Kidney (tissue), 14 donors: Measurements from ENCODE around the gene NCOA7. TPM values are rescaled to one million over a fixed set of nuclear protein-coding genes. Genes with fewer than 3 reads are reported as not detected.
"Not testable (repeated sequence)": the region's sequence is repeated elsewhere in the genome, so short reads cannot be mapped to it uniquely, and the experiment has no call there.

Experiments used
- DNase-seq, 5 donors: peaks; one replicate each; pipeline ENCODE4 v3.0.0-alpha.2; 2013 to 2020
- FAIRE-seq: peaks from 2 replicates; lab custom pipeline; 2012; peaks lifted over from hg19 to GRCh38; lab: Jason Lieb, UNC
- H3K27ac ChIP-seq, 2 donors: one replicate each; pipeline ENCODE4 v1.7.0; 2013; ENCODE audit warnings: low read depth in 2 of 2, low read length in 2 of 2, inconsistent platforms in 1 of 2
- H3K27me3 ChIP-seq: one replicate; pipeline ENCODE4 v1.7.1; 2013; ENCODE audit warnings: low read length, inconsistent platforms; ENCODE audit not compliant: control insufficient read depth, insufficient read depth
- H3K36me3 ChIP-seq, 3 donors: one replicate each; pipeline versions ENCODE4 v1.7.0 to v1.7.1; 2013; ENCODE audit warnings: low read length in 3 of 3, control low read depth in 1 of 3, inconsistent platforms in 1 of 3; ENCODE audit not compliant: insufficient read depth in 3 of 3, control insufficient read depth in 2 of 3
- H3K4me1 ChIP-seq, 3 donors: one replicate each; pipeline versions ENCODE4 v1.7.0 to v1.7.1; 2013; ENCODE audit warnings: low read length in 3 of 3, inconsistent platforms in 1 of 3, low read depth in 1 of 3; ENCODE audit not compliant: control insufficient read depth in 2 of 3, insufficient read depth in 2 of 3
- H3K4me3 ChIP-seq, 3 donors: one replicate each; pipeline versions ENCODE4 v1.7.0 to v1.8.1; 2013; ENCODE audit warnings: low read length in 3 of 3, control low read depth in 1 of 3, inconsistent platforms in 1 of 3
- H3K9ac ChIP-seq, 3 donors: one replicate each; pipeline versions ENCODE4 v1.7.0 to v1.7.1; 2013; ENCODE audit warnings: low read length in 3 of 3, control low read depth in 1 of 3, inconsistent platforms in 1 of 3
- H3K9me3 ChIP-seq, 3 donors: one replicate each; pipeline versions ENCODE4 v1.7.0 to v1.7.1; 2013; ENCODE audit warnings: low read length in 3 of 3, control low read depth in 1 of 3, inconsistent platforms in 1 of 3; ENCODE audit not compliant: control insufficient read depth in 2 of 3, insufficient read depth in 1 of 3
- CTCF ChIP-seq: IDR thresholded peaks from 3 replicates; pipeline ENCODE4 v1.5.1; 2012; ENCODE audit warnings: mild to moderate bottlenecking, moderate library complexity, borderline replicate concordance; ENCODE audit not compliant: insufficient read depth; ENCODE audit errors: extremely low read depth
- intact Hi-C: fragments of 100-400 bp; cut with DNase I; formaldehyde crosslinking; loops from one replicate; pipeline ENCODE4 v1.11.1; 2022
- polyA plus RNA-seq: library from polyadenylated mRNA; stranded (reverse); fragments of 350-450 nt; fragmentation: Illumina TruSeq; extraction: RNeasy Lipid Tissue Mini Kit (QIAGEN cat#74804); gene quantifications from one replicate; pipeline ENCODE4 v1.2.3, GENCODE V29; 2014; ENCODE audit warnings: low read depth, low replicate concordance; ENCODE audit not compliant: insufficient read depth
- total RNA-seq: library from RNA; stranded (reverse); fragmentation: NEBNext Ultra II Directional; extraction: Animal tissue kit (Norgen Biotek cat#: 25700); gene quantifications from one replicate; pipeline ENCODE4 v1.2.1, GENCODE V29; 2021
- donor health status: control.
- donor health status: control.
- donor health status: control.
- donor health status: control.
- donor health status: control.
- donor health status: DM: yes; HTN: yes; CAD: no.
- donor health status: Normal renal cell carcinoma (clear cell type).

The NCOA7 gene
- total and polyA plus RNA-seq, 2 donors from 2014 or later = 21.0 to 135 TPM

DNA sequence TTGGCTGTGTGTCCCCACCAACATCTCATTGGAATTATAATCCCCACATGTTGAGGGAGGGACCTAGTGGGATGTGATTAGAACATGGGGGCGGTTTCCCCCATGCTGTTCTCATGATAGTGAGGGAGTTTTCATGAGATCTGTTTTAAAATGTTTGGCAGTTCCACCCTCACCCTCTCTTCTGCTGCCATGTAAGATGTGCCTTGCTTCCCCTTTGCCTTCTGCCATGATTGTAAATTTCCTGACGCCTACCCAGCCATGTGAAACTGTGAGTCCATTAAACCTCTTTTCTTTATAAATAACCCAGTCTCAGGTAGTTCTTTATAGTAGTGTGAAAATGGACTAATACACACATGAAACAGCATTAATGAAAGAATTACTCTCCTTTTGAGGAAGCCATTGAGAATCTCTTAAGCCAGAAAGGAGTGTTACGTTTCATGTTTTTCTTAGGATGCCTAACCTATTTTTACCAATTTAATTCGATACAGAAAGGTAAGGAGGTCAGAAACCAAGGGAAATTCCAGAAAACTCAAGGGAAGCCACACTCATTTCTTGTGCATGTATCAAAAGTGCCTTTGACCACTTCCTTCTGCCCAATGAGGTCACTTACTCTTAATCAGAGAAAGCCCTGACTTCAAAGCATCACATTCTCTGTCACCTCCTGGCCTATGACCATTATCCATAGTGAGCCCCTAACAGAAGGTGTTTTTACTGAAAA is 141.1 kb downstream of the NCOA7 start:
- no peak for FAIRE-seq

DNA sequence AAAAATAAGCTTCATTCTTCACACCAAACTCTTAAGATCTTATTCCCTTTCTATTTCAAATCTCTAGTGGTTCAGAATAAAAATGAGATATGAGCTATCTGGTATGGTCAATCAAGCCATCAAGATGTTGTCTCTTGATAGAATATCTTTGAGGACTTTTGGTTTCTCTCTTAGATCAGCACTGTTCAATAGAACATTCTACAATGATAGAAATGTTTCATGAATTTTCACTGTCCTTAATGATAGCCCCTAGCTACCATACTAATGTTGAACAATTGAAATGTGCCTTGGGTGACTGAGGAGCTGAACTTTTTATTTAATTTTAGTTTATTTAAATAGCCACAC is 141.7 kb downstream of the NCOA7 start:
- H3K27me3 ChIP-seq = no peaks in the 10 kb centered on the region
- H3K4me1 ChIP-seq = no peaks in the 10 kb centered on the region
- FAIRE-seq (no peak), DNase-seq (no peak)
- H3K9me3 ChIP-seq = no peaks in the 10 kb centered on the region
- TF ChIP-seq CTCF = no peak
- peaks cover 0 to 14% (median 13%) of the 10 kb centered on the region in 3 donors for H3K36me3 ChIP-seq
- intact Hi-C loops = no loop called here
- no peak overlapping the region for H3K4me3 ChIP-seq
- H3K9ac ChIP-seq = no peak overlapping the region
- H3K27ac ChIP-seq = no peak overlapping the region

More for the DNA sequence above, 141.1 kb downstream of the NCOA7 start:
- Histone ChIP-seq H3K9ac (no peak overlapping the region), H3K27ac (no peak overlapping the region), H3K36me3 (peaks cover 0 to 15% (median 14%) of the 10 kb centered on the region in 3 donors), H3K4me3 (no peak overlapping the region), H3K9me3 (no peaks in the 10 kb centered on the region), H3K4me1 (no peaks in the 10 kb centered on the region), H3K27me3 (no peaks in the 10 kb centered on the region)
- intact Hi-C loops = no loop called here
- TF ChIP-seq CTCF = no peak
- no peak for DNase-seq

DNA sequence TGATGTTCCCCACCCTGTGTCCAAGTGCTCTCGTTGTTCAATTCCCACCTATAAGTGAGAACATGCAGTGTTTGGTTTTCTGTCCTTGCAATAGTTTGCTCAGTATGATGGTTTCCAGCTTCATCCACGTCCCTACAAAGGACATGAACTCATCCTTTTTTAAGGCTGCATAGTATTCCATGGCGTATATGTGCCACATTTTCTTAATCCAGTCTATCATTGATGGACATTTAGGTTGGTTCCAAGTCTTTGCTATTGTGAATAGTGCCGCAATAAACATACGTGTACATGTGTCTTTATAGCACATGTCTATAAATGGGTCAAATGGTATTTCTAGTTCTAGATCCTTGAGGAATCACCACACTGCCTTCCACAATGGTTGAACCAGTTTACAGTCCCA is 144.8 kb downstream of the NCOA7 start:
- H3K27me3 ChIP-seq, H3K27ac ChIP-seq, intact Hi-C loops, FAIRE-seq, H3K36me3 ChIP-seq, H3K9me3 ChIP-seq, H3K9ac ChIP-seq, H3K4me3 ChIP-seq, H3K4me1 ChIP-seq, DNase-seq: not testable (repeated sequence)

DNA sequence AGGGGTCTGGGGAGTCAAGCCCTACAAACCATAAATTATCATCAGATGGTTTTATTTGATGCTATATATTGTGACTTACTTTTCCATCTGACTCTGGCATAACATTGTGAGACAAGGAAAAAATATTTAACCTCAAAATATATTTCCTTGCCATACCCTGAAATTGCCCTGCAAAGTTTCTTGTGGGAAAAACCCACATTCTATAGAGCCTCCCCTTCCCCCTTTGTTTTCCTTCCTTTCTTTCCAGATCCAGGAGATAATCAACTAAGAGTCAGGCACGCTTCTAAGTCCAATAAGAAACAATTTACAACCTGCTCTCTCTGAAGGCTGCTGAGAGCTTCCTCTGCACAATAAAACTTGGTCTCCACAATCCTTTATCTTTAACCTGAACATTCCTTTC is 148.3 kb downstream of the NCOA7 start:
- FAIRE-seq = no peak
- intact Hi-C loops = no loop called here

More for the DNA sequence above, 148.3 kb downstream of the NCOA7 start:
- no peaks in the 10 kb centered on the region for H3K36me3 ChIP-seq
- no peak overlapping the region for H3K27ac ChIP-seq
- H3K27me3 ChIP-seq = no peaks in the 10 kb centered on the region
- no peak for TF ChIP-seq CTCF
- no peak for DNase-seq
- no peaks in the 10 kb centered on the region for H3K4me1 ChIP-seq
- H3K4me3 ChIP-seq = no peak overlapping the region
- no peaks in the 10 kb centered on the region for H3K9me3 ChIP-seq
- no peak overlapping the region for H3K9ac ChIP-seq
